Kidney glomerular epithelial cell (primary cell): Measurements from ENCODE around the gene TMEM178A.
A peak's percentile ranks its signal among the peaks of the same experiment; 100 is the strongest.

Experiments
- DNase-seq: peaks from one replicate; lab custom pipeline; 2025; lab: John Stamatoyannopoulos, UW

The TMEM178A gene

GRCh38 chr2:39715822-39716221 is 50.1 kb downstream of the TMEM178A start:
- DNase-seq: no peak

DNA sequence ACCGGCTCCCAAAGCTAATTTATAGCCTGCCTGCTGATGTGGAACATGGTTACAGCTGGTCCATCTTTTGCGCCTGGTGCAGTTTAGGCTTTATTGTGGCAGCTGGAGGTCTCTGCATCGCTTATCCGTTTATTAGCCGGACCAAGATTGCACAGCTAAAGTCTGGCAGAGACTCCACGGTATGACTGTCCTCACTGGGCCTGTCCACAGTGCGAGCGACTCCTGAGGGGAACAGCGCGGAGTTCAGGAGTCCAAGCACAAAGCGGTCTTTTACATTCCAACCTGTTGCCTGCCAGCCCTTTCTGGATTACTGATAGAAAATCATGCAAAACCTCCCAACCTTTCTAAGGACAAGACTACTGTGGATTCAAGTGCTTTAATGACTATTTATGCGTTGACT is 51.4 kb downstream of the TMEM178A start:
- no peak for DNase-seq

DNA sequence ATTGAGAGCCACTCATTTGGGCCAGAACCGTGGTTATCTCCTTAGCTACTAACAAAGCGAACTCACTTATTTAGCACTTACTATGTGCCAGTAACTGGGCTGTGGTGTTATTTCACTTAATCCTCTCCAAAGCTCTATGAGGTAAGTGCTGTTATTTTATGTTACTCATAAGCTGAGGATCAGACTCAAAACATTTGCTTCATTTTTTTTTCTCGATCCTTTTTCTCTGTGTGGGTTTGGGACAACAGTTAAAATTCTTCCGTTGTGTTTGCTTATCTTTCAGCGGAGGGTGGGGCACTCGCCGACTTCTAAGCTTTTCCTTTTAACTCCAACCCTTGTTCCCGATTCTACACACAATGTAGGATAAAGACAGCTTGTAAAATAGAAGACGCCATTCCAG is 52.8 kb downstream of the TMEM178A start:
- DNase-seq: peak; percentile 7

DNA sequence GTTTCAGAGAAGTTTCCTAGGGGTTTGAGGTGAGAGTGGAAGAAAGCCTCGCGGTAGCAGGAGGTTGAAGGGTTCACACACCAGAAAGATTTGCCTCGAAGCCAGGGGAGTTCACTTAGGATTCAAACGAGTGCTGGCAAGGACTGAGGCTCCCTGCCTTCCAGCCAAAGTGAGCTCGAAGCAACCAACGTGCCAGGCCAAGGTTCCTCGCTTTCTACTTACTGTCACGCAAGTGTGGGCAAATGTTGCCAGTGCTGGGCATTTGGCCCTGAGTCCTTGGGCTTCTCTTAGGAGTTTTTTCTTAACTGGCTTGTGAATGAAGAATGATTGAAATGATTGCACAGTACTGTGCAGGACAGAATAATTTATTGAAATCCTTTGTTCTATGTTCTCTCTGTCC is 53.6 kb downstream of the TMEM178A start:
- no peak for DNase-seq

GRCh38 chr2:39720970-39721369 is 55.3 kb downstream of the TMEM178A start:
- no peak for DNase-seq

DNA sequence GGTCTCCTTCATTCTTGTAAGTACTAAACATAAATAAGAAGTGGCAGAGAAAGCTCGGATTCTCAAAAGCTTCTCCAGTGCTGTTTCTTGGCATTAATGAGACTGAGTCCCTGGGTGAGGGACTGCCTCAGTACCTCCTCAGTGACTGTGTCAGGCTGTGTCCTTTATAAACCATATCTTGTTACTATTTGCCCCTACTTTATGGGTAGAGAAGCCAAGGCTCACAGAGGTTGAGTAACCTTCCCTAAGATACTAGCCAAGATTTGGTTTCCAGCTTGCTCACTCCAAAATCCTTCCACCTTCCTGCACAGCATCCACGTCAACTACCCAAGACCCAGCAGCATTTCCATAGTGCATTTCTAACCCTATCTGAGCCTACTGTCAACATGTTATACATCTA is 57.8 kb downstream of the TMEM178A start:
- no peak for DNase-seq

DNA sequence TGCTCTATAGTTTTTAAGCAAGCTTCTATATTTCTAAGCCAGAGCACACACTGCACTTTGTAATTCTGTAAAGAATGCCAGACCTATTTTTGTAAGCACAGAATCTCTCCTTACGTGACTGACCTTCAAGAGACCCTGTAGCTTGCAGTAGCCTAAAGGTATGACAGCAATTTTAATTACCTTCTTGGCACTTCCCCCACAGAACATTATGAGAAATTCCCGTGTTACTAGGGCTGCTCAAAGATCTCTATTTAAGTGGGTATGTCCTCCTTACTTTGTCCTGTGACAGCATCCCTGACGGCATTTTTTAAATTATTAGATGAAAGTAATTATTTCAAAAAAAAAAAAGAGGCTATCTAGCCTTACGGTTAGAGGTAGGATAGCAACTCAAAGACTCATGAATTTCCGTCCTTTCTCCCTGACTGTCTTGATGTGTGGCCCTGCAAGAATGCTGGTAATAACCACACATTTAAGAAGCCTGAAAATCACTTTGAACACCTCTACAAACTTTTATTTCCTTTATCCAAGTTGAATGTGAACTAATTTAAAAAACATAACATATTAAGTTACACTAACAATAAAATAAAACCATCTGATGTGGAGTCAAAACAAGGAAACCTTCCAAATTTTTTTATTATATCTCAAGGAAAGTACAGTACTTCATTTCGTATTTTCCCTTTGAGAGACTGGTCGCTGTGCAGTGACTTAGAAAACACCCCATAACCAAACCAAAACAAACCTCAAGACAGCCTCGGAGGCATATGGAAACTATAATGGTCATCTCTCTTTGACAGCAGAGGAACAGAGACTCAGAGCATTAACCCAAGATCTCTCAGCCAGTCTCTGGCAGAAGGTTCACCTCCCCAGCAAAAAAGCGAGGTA is 58.5 kb downstream of the TMEM178A start:
- DNase-seq: peak; percentile 87

- peak; percentile 77 for DNase-seq
Observed at GRCh38 chr2:39724828-39725144, 59.1 kb downstream of the TMEM178A start.

GRCh38 chr2:39725401-39725800 is 59.7 kb downstream of the TMEM178A start:
- DNase-seq: peak; percentile 76

- peak; percentile 20 for DNase-seq
Observed at GRCh38 chr2:39728085-39728484, 62.4 kb downstream of the TMEM178A start.

DNA sequence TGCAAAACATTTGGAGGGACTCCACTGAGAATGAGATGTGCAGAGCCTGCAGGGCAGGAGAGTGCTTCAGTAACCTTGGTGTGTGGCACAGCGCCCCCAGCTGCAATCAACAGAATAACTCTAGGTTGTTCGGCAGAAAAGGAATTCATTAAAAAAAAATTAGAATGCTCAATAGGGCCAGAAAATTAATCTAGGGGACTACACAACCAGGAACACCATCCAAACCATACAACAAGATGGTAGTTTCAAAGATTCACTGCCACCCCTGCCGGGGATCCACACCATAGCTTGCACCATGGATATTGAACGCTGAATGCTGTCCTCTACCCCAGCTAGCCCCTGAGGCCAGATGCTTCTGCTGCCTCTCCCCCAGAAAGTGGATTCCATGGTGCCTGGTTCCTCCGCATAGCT is 63.2 kb downstream of the TMEM178A start:
- no peak for DNase-seq

DNA sequence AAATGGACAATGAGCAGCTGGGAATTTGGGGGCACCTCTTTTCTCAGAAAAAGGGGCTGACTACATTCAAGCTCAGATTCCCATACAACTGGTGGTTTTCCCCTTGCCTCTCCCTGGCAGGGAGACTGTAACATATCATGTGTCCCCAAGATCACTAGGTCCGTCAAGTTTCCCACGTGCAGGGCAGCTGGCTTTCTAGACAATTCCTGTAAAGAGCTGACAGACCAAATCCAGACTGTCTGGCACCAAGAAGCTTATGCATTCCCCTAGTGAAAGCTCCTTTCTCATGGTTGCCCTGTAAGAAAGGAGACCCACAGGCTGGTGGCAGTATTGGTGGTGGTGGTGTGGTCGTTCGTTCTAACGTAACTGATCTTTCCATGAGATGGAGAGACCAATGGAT is 64.6 kb downstream of the TMEM178A start:
- DNase-seq: no peak

GRCh38 chr2:39730685-39731302 is 65.1 kb downstream of the TMEM178A start:
- DNase-seq: peak; percentile 53

DNA sequence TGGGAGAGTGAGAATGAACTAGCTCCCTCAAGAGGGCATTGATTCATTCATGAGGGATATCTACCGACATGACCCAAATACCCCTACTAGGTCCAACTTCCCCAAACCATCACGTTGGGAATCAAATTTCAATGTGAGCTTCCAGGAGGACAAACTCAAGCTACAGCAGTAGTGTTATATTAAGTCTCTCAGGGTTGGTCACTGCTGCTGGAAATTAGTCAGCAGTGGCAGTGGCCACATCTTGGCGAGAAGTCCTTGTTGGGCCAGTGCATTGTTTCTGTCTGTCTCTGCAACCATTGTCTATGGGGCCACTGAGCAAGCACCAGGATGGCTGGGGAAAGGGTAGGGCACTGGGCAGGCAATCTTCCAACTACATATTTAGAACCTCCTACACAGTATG is 65.8 kb downstream of the TMEM178A start:
- DNase-seq: no peak

DNA sequence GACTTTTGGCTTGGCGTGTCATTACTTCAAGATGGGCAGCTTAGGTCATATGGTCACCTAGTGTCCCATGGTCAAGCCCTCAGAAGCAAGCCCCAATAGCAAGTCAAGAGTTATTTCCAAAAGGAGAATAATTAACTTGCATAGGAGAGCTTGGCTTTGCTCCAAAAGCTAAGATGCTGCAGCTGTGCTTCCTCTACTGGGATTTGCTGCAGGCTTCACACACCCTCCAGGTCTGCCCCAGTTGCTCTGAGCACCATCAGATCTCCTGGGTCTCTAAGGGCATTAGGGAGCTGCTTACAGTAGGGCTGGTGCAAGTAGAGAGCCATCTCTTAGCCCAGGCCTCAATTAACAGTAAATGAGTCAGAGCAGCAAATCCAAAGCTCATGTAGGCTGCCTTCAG is 66.8 kb downstream of the TMEM178A start:
- DNase-seq: no peak

GRCh38 chr2:39733070-39733674 is 67.5 kb downstream of the TMEM178A start:
- no peak for DNase-seq

GRCh38 chr2:39734445-39734844 is 68.7 kb downstream of the TMEM178A start:
- DNase-seq: no peak

- DNase-seq: no peak
Observed at GRCh38 chr2:39735648-39736047, 69.9 kb downstream of the TMEM178A start.

DNA sequence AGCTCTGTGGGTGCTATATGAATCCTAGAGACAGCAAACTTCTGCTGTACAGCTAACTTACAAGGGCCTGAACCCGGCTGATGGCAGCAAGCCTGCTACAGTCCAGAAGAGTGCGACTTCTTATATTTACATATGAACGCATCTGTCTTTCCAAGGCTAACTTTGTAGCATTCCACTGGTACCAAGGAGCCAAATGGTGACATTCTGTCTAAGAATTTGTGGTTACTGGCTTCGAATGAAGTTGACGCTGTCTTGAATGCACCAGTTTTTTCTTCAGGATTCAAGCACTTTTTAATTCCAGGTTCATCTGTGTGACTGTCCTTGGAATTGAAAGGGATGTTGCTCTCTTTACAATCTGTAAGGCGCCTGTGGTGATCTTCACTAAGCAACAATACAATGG is 70.9 kb downstream of the TMEM178A start:
- DNase-seq: peak; percentile 23

DNA sequence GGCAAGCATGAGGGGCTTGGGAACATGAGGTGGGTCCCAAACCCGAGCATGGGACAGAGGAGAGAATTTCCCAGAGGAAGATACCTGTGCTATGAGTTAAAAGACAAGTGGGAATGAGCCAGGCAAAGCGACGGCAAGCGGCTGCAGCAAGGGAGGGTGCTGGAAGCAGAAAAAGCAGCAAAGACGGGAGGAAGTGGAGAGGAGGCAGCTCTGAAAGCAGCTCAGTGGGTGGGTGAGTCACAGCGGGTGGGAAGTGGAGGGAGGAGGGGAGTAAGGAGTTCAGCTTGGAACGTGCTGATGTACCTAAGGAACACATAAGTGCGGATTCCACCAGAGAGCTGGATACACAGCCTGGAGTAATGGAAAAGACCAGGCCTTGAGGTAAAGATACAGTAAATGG is 71.9 kb downstream of the TMEM178A start:
- DNase-seq: peak; percentile 73

DNA sequence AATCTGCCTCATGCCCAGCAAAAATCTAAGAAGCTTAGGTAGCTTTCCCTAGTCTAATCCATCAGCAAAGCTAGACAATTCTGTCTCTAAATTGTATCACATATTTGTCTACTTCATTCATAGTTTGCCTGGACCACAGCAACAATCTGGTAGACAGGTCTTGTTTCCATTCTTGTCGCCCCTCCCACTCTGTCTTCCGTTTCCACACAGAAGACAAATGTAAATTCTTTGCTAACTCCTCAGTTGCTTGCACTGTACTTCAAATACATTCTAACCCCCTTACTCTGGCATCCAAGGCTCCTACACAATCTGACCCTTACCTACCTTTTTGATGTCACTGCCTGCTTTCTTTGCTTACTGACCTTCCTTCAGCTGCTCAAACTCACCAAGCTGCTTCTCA is 73.2 kb downstream of the TMEM178A start:
- no peak for DNase-seq

GRCh38 chr2:39739386-39739785 is 73.7 kb downstream of the TMEM178A start:
- no peak for DNase-seq

DNA sequence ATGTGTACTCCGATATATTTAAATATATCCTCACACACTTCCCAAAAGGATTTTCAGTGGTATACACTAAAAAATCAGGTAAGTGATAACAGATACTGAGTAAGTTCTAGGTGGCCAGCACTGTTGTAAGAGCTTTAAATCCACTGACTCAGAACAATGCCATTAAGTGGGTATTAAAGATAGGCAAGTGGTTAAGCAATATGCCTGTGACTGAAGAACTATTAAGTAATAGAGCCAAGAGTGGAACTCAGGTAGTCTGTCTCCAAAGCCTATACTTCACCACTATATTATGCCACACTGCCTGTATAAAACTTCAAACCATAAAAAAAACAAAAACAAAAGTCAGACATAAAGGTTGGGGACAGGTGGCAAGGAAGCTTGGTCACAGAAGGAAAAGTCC is 76.2 kb downstream of the TMEM178A start:
- no peak for DNase-seq
